ENCODE results near the gene NDNF.

NDNF gene

GRCh38 chr4:121072224-121073003 is at the start of gene NDNF:
NDNF (minus strand) TSS chr4:121072535; CDS start chr4:121045837, 26,698 bp downstream.
- DNase-seq (ENCODE audit: low read depth): no peak

- DNase-seq (ENCODE audit: low read depth): no peak
Measured at GRCh38 chr4:121119715-121120114, 47.4 kb upstream of the NDNF start.

DNA sequence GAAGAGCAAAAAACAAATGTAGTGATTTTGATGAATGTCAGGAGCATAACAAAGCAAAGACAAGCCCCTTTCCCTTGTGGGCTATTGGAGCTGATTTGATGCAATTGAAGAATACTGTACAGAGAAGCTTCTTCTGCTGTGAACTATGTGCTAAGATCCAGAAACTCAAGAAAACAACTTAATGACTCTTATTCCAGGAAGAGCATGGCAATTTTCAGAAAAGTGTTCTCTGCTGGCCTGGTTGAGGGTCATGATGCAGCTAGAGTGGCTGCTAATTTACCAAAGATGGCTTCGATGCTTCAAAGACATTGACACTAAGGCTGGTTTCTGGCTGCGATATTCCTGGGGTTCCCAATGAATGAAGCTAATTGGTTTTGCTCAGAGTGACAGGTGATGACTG is 46.0 kb upstream of the NDNF start:
- DNase-seq (ENCODE audit: low read depth): no peak

DNA sequence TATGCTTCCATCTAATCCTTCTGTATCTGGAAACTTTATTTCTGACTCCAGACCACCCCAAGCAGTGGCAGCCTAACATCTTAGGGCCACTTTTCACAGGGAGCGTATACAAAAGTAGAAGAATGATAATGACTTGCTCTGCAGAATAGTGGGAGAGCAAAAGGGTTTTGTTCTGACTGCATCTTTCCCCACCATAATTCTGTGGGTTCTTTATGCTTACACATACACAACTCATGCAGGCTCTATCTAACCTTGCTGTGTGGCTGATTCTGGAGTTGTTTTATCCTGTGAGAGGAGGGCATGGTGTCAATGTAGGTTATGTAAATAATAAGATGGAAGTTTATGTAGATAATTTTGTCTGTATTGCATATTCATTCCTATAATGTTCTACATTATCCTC is 42.4 kb upstream of the NDNF start:
- no peak for DNase-seq (ENCODE audit: low read depth)

DNA sequence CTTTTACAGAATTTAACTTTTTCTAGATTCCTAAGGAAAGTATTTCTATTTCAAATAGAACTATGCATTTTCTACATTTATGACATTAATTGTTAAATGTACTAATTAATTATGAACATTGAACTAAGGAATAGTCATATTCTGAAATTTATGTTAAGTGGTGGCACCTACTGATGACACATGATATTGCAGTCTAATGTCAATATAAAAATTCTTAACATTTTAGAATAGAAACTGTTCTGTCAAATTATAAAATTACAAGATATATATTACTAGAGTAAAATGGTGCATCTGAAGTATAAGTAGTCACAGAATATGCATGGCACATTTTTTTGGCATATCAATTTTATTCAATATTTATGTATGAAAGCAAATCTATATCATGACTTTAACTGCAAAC is 40.2 kb upstream of the NDNF start:
- DNase-seq (ENCODE audit: low read depth): no peak

- DNase-seq (ENCODE audit: low read depth): no peak
Measured at GRCh38 chr4:121108557-121108956, 36.2 kb upstream of the NDNF start.

- DNase-seq (ENCODE audit: low read depth): no peak
Measured at GRCh38 chr4:121107507-121107906, 35.2 kb upstream of the NDNF start.

DNA sequence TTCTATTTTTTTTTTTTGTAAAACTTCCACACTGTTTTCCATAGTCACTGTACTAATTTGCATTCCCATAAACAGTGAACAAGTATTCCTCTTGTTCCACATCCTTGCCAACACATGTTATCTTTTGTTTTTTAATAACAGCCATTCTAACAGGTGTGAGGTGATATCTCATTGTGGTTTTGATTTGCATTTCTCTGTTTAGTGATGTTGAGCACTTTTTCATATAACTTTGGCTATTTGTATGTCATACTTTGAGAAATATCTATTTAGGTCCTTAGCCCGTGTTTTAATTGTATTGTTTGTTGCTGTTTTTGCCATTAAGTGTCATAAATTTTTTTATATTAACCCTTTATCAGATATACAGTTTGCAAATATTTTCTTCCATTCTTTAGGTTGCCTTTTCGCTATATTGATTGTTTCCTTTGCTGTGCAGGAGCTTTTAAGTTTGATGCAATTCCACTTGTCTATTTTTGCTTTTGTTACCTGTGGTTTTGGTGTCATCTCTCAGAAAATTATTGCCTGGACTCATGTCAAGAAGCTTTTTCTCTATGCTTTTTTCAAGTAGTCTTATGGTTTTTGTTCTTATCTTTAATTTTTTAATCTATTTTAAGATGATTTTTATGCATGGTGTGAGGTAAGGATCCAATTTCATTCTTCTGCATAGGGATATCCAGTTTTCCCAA is 27.9 kb upstream of the NDNF start:
- no peak for DNase-seq (ENCODE audit: low read depth)

- peak; percentile 25 for DNase-seq (ENCODE audit: low read depth)
Measured at GRCh38 chr4:121098266-121098665, 25.9 kb upstream of the NDNF start.

DNA sequence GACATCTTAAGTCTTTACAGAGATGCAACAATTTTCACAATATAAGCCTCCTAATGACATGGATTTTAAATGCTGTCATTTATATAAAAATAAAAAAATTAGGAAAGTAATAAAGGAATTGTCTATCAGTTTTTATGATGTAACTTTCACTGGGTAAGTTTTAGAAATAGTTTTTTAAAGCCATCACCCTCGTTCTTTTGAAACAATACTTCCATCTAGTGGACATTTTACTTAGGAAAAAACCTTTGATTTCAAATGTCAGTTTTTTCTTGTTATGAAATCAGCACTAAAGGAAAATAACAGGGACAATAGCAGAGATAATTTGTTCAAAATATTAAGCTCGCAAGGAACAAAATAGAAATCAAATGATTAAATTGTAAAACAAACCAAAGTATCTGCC is 24.3 kb upstream of the NDNF start:
- no peak for DNase-seq (ENCODE audit: low read depth)

GRCh38 chr4:121096191-121096590 is 23.9 kb upstream of the NDNF start:
- no peak for DNase-seq (ENCODE audit: low read depth)

DNA sequence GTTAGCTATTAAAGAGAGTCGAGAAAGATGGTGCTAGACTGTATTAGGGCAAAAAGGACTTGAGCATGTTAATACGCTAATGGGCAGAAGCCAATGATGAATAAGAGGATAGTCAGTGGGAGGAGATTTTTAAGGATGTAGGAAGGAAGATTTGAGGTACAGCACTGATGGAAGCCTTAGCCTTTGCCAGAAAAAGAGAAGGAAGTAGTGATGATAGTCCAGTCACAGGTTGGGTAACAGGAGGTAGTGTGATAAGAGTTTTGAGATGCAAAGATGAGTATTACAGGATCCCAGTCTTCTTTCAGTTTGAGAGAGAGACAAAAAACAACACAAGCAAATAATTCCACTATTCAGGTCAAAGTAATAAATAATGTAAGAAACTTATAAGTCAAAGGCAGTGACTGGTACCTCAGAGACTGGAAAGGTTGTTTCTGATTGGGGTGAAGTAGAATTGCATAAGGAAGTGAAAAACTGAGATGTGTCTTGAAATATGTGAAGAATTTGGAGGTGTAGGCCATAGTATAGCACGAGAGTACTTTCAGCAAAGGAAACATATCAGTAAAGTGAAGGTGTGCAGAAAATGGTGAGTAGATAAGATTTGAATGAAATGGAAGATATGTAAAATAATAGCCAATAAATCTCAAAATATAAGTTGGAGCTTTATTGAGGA is 22.1 kb upstream of the NDNF start:
- no peak for DNase-seq (ENCODE audit: low read depth)

- no peak for DNase-seq (ENCODE audit: low read depth)
Measured at GRCh38 chr4:121093261-121093660, 20.9 kb upstream of the NDNF start.

GRCh38 chr4:121091941-121092340 is 19.6 kb upstream of the NDNF start:
- no peak for DNase-seq (ENCODE audit: low read depth)

DNA sequence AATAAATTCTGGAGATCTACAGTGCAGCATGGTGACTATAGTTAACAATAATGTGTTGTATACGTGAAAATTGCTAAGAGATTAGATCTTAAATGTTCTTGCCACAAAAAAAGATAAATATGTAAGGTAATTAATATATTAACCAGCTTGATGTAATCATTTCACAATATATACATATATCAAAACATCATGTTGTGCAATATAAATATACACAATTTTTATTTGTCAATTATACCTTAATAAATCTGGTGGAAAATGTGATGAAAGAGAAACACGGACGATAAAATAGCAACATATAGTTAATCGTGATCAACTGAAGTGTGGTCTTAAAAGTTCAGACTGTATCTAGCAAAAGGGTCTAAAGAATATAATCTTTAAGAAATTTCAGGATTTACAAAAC is 16.5 kb upstream of the NDNF start:
- DNase-seq (ENCODE audit: low read depth): no peak

GRCh38 chr4:121079376-121079775 is 7.0 kb upstream of the NDNF start:
- DNase-seq (ENCODE audit: low read depth): no peak

- no peak for DNase-seq (ENCODE audit: low read depth)
Measured at GRCh38 chr4:121077496-121077895, 5.2 kb upstream of the NDNF start.

DNA sequence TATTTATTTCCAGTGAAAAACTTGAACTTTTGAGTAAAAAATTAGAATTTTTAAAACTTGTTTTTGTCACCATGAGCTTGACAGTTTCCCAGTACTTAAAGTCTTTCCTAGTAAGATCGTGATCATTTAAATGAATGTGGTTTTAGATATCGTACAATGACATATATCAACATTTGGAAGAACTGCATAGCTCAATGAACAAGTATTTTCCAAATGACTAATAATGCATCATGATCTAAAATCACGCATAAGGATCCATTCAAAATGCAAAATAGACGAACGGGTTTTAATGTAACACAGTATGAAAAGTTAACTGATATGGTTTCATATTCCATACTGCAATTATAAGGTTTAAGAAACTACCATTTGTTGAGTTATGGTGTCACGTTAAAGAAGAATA is 4.1 kb upstream of the NDNF start:
- DNase-seq (ENCODE audit: low read depth): no peak

DNA sequence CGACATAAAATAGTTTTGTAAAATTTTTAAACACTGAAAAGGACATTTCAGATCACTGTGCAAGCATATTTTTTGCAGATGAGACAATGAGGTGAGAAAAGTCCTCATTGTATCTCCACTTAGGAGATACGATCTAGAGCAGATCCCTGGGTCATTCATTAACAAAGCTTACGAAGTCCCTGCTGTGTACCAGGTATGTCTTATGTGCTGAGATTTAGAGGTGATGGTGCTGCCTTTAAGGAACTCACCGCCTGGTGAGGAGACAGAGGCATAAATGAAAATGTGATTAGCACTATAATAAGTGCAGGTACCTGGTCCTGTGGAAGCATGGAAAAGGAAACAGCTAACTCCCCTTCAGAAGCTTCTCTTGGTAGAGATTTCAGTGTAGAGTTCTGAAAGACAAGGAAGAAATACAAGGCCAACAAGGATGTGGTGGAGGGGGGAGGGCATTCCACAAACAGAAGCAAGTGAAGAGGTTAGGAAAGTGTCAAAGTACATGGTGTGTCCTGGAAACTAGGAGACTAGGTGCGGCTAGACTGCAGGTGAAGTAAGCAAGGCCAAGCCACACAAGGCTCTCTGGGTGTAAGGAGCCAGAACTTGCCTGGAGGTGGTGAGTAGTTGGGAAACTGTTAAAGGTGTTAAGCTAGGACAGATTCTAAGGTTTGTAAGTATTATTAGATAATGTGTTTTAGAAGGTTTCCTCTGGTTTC is 1.5 kb upstream of the NDNF start:
- no peak for DNase-seq (ENCODE audit: low read depth)

- DNase-seq (ENCODE audit: low read depth): no peak
Measured at GRCh38 chr4:121073004-121073435, 685 bp upstream of the NDNF start.

- no peak for DNase-seq (ENCODE audit: low read depth)
Measured at GRCh38 chr4:121071640-121072223, 603 bp downstream of the NDNF start.
